Neutrophil (primary cell): ENCODE measurements around the gene NACC1.

Experiments used
- H3K27ac ChIP-seq: fragments of 200-600 bp; sonication (generic); 2 replicates; pipeline ENCODE4 v1.5.1; 2016; ENCODE audit warnings: mild to moderate bottlenecking, moderate library complexity
- H3K27me3 ChIP-seq: fragments of 200-600 bp; sonication (generic); 2 replicates; pipeline ENCODE4 v1.6.0; 2016; ENCODE audit warnings: mild to moderate bottlenecking
- H3K36me3 ChIP-seq: fragments of 200-600 bp; sonication (generic); 2 replicates; pipeline ENCODE4 v1.5.1; 2017
- H3K4me1 ChIP-seq, 2 experiments: fragments of 200-600 bp in 1 of 2; sonication (generic) in 1 of 2; 1 replicate in 1 of 2; 2 replicates in 1 of 2; pipeline versions ENCODE4 v1.5.1 to v1.6.1; 2013 to 2016; ENCODE audit warnings: low read depth in 1 of 2, low read length in 1 of 2, mild to moderate bottlenecking in 1 of 2, moderate library complexity in 1 of 2; ENCODE audit not compliant: control insufficient read depth in 1 of 2, insufficient read depth in 1 of 2
- H3K4me3 ChIP-seq, 2 experiments: fragments of 200-600 bp in 1 of 2; sonication (generic) in 1 of 2; 1 replicate in 1 of 2; 2 replicates in 1 of 2; pipeline ENCODE4 v1.5.1; 2013 to 2016; ENCODE audit warnings: low read depth in 1 of 2, low read length in 1 of 2, mild to moderate bottlenecking in 1 of 2, moderate library complexity in 1 of 2
- H3K9me3 ChIP-seq: fragments of 200-600 bp; sonication (generic); 2 replicates; pipeline ENCODE4 v1.5.1; 2016
- TF ChIP-seq, protein P1 (sequence below): fragments of 200-600 bp; sonication (generic); IDR thresholded peaks from 2 replicates; pipeline ENCODE4 v1.5.1; 2016; ENCODE audit warnings: antibody characterized with exemption

Gene NACC1

DNA sequence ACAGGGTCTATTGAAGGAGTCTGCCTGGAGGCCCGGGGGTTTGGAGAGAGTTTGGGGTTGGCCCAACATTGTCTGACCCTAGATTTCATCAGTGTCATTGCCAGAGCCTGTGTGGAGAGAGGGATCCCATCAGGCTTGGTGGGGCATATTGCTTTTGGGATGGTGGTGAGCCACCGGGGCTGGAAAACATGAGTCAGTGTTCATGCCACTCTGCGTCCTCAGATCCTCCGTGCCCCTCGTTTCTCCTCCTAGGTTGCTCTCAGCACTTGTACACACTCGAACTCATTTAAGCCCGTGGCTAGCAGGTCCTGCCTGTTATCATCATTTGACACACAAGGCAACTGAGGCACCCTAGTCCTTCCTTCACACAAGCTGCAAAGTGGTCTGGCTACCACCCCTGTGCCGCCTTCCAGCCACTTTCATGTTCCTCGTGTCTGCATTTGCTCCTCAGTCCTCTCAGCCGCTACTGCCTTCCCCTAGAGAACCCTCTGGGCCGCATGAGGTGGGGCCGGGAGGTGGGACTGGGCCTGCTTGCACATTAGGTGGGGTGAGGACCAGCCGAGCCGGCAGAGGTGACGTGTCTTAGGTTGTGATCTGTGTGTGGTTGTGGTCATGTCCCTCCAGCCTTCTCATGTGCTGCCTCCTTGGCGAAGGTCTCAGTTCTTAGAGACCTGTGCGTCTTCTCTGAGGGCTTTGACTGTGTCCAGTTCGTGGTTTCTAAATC, 3.6 kb downstream of the NACC1 start:
- H3K27me3 ChIP-seq: no peaks in the 10 kb centered on the region
- H3K27ac ChIP-seq: no peak overlapping the region
- peaks cover 17% of the 10 kb centered on the region for H3K36me3 ChIP-seq
- H3K9me3 ChIP-seq: no peaks in the 10 kb centered on the region
- TF ChIP-seq, protein P1, sequence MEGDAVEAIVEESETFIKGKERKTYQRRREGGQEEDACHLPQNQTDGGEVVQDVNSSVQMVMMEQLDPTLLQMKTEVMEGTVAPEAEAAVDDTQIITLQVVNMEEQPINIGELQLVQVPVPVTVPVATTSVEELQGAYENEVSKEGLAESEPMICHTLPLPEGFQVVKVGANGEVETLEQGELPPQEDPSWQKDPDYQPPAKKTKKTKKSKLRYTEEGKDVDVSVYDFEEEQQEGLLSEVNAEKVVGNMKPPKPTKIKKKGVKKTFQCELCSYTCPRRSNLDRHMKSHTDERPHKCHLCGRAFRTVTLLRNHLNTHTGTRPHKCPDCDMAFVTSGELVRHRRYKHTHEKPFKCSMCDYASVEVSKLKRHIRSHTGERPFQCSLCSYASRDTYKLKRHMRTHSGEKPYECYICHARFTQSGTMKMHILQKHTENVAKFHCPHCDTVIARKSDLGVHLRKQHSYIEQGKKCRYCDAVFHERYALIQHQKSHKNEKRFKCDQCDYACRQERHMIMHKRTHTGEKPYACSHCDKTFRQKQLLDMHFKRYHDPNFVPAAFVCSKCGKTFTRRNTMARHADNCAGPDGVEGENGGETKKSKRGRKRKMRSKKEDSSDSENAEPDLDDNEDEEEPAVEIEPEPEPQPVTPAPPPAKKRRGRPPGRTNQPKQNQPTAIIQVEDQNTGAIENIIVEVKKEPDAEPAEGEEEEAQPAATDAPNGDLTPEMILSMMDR: no peak
- peaks cover 29 to 30% of the 10 kb centered on the region in 2 experiments for H3K4me1 ChIP-seq
- no peak overlapping the region for H3K4me3 ChIP-seq

DNA sequence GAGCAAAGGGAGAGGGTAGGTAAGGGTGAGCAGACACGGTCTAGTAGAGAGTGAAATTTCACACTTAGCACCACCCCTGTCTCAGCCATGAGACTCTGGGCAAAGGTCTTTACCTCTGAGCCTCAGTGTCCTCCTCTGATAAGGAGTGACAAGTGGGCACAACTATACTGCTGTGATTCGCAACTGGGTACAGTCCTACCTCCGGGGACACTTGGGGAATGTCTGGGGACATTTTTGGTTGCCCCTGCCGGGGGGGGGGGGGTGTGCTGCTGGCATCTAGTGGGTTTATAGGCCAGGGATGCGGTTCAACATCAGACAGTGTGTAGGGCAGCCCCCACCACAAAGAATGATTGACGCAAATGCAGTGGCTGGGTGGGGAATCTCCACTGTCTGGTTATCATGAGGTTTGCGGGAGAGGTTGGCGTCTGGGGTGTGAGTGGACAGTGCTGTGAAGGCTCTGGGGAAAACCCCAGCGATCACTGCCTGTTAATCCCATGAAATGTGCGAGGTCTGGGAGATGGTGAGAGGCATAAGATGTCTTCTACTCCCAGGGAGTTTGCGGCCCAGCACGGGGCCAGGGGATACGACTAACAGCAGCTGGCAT, 4.3 kb downstream of the NACC1 start:
- TF ChIP-seq, protein P1: no peak
- Histone ChIP-seq H3K9me3 (no peaks in the 10 kb centered on the region), H3K4me1 (peaks cover 22 to 24% of the 10 kb centered on the region in 2 experiments), H3K27me3 (no peaks in the 10 kb centered on the region), H3K36me3 (peaks cover 17% of the 10 kb centered on the region), H3K27ac (no peak overlapping the region), H3K4me3 (no peak overlapping the region)

DNA sequence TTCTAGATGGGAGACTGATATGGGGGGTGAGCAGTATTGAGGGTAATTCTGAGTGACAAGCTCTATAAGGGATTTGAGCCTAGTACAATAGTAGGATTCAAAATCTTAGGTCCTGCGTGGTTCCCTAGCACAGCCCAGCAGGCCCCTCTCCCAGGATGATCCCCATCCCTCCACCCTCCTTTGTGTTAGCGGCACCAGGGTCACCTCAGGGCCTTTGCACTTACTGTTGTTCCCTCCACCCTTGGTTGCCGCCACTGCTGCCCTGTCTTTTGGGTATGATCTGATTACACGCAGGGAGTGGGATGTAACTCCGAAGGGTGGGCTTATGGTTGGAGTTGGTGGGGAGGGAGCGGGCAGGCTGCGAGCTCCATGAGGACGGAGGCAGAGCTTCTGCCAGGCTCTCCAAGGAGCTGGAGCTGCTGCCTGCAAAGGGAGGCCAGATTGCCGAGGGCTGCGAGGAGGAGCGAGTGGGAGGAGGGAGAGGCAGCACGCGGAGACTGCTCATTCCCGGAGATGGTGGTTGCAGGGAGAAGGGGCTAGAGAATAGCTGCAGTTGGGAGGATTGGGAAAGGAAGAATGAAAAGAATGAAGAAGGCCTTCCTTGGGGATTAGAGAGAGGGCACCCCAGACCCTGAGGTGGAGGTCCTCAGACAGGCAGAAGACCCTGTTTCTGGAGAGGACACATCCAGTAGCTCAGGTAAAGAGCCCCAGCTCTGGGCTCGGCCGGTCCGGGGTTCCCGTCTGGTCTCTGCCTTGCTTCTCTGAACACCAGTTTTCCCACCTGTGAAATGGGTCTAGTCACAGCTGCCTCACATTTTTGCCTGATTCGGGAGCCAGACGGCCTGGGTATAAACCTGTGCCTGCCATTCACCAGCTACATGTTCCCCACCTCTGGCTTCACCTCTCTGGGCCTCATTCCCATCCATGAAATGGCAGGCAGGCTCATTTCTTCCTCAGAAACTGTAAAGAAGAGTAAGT, 5.2 kb downstream of the NACC1 start:
- peaks cover 17% of the 10 kb centered on the region for H3K36me3 ChIP-seq

DNA sequence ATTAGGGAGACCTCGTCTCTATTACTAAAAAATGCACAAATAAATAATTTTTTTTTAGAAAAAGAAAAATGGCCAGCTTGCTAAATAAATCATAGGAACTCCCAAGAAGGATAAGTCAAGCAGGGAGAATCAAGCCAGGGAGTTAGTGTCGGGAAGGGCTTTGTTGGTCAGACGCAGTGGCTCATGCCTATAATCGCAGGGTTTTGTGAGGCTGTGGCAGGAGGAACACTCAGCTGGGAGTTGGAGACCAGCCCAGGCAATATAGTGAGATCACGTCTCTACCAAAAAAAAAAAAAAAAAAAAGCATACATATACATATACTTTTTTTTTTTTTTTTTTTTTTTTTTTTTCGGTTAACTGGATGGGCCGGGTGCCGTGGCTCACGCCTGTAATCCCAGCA, 9.0 kb downstream of the NACC1 start:
- TF ChIP-seq, protein P1: no peak

More for the DNA sequence above, 5.2 kb downstream of the NACC1 start:
- Histone ChIP-seq H3K4me1 (peaks cover 17 to 18% of the 10 kb centered on the region in 2 experiments), H3K27ac (no peak overlapping the region), H3K4me3 (no peak overlapping the region), H3K9me3 (no peaks in the 10 kb centered on the region), H3K27me3 (no peaks in the 10 kb centered on the region)
- TF ChIP-seq, protein P1: no peak

DNA sequence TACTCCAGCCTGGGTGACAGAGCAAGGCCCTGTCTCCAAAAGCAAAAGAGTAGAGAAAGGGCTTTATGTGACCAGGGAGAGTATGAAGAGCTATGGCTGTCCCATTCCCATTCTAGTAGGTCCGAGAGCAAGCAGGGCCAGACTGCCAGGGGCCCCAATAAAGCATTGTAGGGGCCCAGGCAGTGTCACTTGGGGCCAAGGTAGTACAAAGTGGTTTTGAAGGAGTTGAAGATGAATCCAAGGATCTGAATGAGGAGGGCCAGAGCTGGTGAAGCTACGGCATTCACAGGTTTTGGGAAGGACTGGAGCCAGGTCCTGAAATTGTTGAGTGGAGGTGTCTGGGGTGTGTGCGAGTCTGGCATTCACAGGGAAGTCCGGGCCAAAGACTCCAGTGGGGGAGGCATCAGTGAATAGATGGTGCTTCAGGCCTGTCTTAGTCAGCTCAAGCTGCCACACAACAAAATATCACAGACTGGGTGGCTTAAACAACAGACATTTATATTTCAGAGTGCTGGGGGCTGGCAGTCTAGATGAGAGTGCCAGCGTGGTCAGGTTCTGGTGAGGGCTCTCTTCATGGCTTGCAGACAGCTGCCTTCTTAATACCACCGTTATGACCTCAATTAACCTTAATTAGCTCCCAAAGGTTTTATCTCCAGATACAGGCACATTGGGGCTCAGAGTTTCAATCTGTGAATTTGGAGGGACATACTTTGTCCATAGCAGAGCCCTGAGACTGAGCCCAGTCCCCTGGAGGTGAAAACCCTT, 9.9 kb downstream of the NACC1 start:
- Histone ChIP-seq H3K36me3 (peaks cover 11% of the 10 kb centered on the region), H3K4me1 (no peaks in the 10 kb centered on the region), H3K27ac (peak overlapping the region; percentile 16), H3K9me3 (no peaks in the 10 kb centered on the region), H3K4me3 (no peak overlapping the region), H3K27me3 (no peaks in the 10 kb centered on the region)
- TF ChIP-seq, protein P1: no peak

More for the DNA sequence above, 9.0 kb downstream of the NACC1 start:
- H3K4me1 ChIP-seq: no peaks in the 10 kb centered on the region
- H3K4me3 ChIP-seq: no peak overlapping the region
- no peaks in the 10 kb centered on the region for H3K9me3 ChIP-seq
- H3K36me3 ChIP-seq: peaks cover 11% of the 10 kb centered on the region
- no peak overlapping the region for H3K27ac ChIP-seq
- H3K27me3 ChIP-seq: no peaks in the 10 kb centered on the region
